Body of pancreas (tissue), 4 donors: Measurements from ENCODE around the gene IBA57.

Source experiments
- CTCF ChIP-seq, 7 experiments: fragments of 450-650 bp in 4 of 7; fragments of 200-600 bp in 3 of 7; sonication (generic) in 3 of 7; IDR thresholded peaks; one replicate each; pipeline ENCODE4 v1.5.1; 2016 to 2019; ENCODE audit warnings: antibody characterized with exemption in 7 of 7
- POLR2A ChIP-seq, 3 donors: fragments of 450-650 bp; IDR thresholded peaks; one replicate each; pipeline ENCODE4 v1.6.1; 2016; ENCODE audit warnings: antibody characterized with exemption in 3 of 3, mild to moderate bottlenecking in 2 of 3

GRCh38 chr1:228182296-228183030 lies 16.9 kb downstream of the IBA57 start:
- TF ChIP-seq CTCF (IDR thresholded peaks at IDR 0.05) (no peak), POLR2A (IDR thresholded peaks at IDR 0.05) (no peak)
